Ascending aorta (tissue), 2 donors: ENCODE measurements around the gene PLEKHO2. TPM values are rescaled to one million over a fixed set of nuclear protein-coding genes. Genes with fewer than 3 reads are reported as not detected.

Experiments
- DNase-seq, 2 donors: peaks; one replicate each; pipeline ENCODE4 v3.0.0-alpha.2; 2019; ENCODE audit warnings: low spot score in 2 of 2
- H3K27ac ChIP-seq, 2 donors: fragments of 200-600 bp; sonication (generic); one replicate each; pipeline ENCODE4 v1.5.1; 2016 to 2017; ENCODE audit warnings: mild to moderate bottlenecking in 1 of 2
- H3K27me3 ChIP-seq: fragments of 200-600 bp; sonication (generic); one replicate; pipeline ENCODE4 v1.5.1; 2017
- H3K36me3 ChIP-seq, 2 donors: fragments of 200-600 bp; sonication (generic); one replicate each; pipeline ENCODE4 v1.5.1; 2016
- H3K4me1 ChIP-seq, 2 donors: fragments of 200-600 bp; sonication (generic); one replicate each; pipeline ENCODE4 v1.5.1; 2016 to 2017; ENCODE audit warnings: mild to moderate bottlenecking in 1 of 2
- H3K4me3 ChIP-seq, 2 donors: fragments of 200-600 bp; sonication (generic); one replicate each; pipeline ENCODE4 v1.5.1; 2016 to 2017; ENCODE audit warnings: mild to moderate bottlenecking in 1 of 2
- H3K9me3 ChIP-seq, 2 donors: fragments of 200-600 bp; sonication (generic); one replicate each; pipeline ENCODE4 v1.5.1; 2016
- CTCF ChIP-seq, 3 experiments: fragments of 200-600 bp in 2 of 3; fragments of 450-650 bp in 1 of 3; sonication (generic) in 2 of 3; IDR thresholded peaks; one replicate each; pipeline ENCODE4 v1.5.1; 2016 to 2019; ENCODE audit warnings: antibody characterized with exemption in 3 of 3, mild to moderate bottlenecking in 1 of 3, moderate library complexity in 1 of 3
- intact Hi-C: fragments of 100-400 bp; cut with DNase I; formaldehyde crosslinking; loops from one replicate; pipeline ENCODE4 v1.15.1; 2023
- total RNA-seq: library from RNA; depleted of rRNA; stranded (reverse); fragments of >200 nt; gene quantifications from one replicate; pipeline ENCODE4 v1.1.0, GENCODE V29; 2016

PLEKHO2 gene
- total RNA-seq, 1 donor from 2014 or later, result 41.4 TPM

GRCh38 chr15:64902863-64903262 is 61.1 kb downstream of the PLEKHO2 start:
- no peak overlapping the region for H3K4me3 ChIP-seq
- no peak for DNase-seq
- H3K9me3 ChIP-seq, result peaks cover 7 to 9% of the 10 kb centered on the region in 2 donors
- H3K36me3 ChIP-seq, result no peaks in the 10 kb centered on the region
- no peak overlapping the region for H3K27ac ChIP-seq
- H3K4me1 ChIP-seq, result peaks cover 0 to 2% of the 10 kb centered on the region in 2 donors
- no peak for TF ChIP-seq CTCF (IDR thresholded peaks at IDR 0.05)
- no peaks in the 10 kb centered on the region for H3K27me3 ChIP-seq
- intact Hi-C loops, result no loop called here

GRCh38 chr15:64903326-64903950 is 61.7 kb downstream of the PLEKHO2 start:
- TF ChIP-seq CTCF (IDR thresholded peaks at IDR 0.05), result no peak
- intact Hi-C loops, result no loop called here
- H3K9me3 ChIP-seq, result peaks cover 7 to 9% of the 10 kb centered on the region in 2 donors
- H3K4me1 ChIP-seq, result no peaks in the 10 kb centered on the region
- H3K4me3 ChIP-seq, result no peak overlapping the region
- H3K36me3 ChIP-seq, result no peaks in the 10 kb centered on the region
- H3K27ac ChIP-seq, result no peak overlapping the region
- H3K27me3 ChIP-seq, result no peaks in the 10 kb centered on the region
- DNase-seq, result no peak

- H3K9me3 ChIP-seq, result peaks cover 7 to 9% of the 10 kb centered on the region in 2 donors
- TF ChIP-seq CTCF (IDR thresholded peaks at IDR 0.05), result no peak
- no peak overlapping the region for H3K4me3 ChIP-seq
- H3K4me1 ChIP-seq, result no peaks in the 10 kb centered on the region
- no peaks in the 10 kb centered on the region for H3K27me3 ChIP-seq
- DNase-seq, result no peak
- no peaks in the 10 kb centered on the region for H3K36me3 ChIP-seq
- intact Hi-C loops, result loop anchor here (2.0 kb wide), 1 partner anchor 173 kb away; no protein-coding TSS in a partner anchor
- no peak overlapping the region for H3K27ac ChIP-seq
Measured at GRCh38 chr15:64904189-64904588, 62.5 kb downstream of the PLEKHO2 start.

- Histone ChIP-seq H3K27ac (no peak overlapping the region), H3K36me3 (no peaks in the 10 kb centered on the region), H3K4me1 (no peaks in the 10 kb centered on the region), H3K9me3 (peaks cover 7 to 9% of the 10 kb centered on the region in 2 donors), H3K27me3 (no peaks in the 10 kb centered on the region), H3K4me3 (peak overlapping the region; percentile 29 to 59)
- peak in 1 of 2 donors; percentile 84 for DNase-seq
- intact Hi-C loops, result loop anchor here (2.0 kb wide), 1 partner anchor 174 kb away; no protein-coding TSS in a partner anchor
- TF ChIP-seq CTCF (IDR thresholded peaks at IDR 0.05), result peak; percentile 88 to 90 (median 89)
Measured at GRCh38 chr15:64905119-64905831, 63.6 kb downstream of the PLEKHO2 start.

- no peak for TF ChIP-seq CTCF (IDR thresholded peaks at IDR 0.05)
- Histone ChIP-seq H3K27me3 (no peaks in the 10 kb centered on the region), H3K4me3 (peak overlapping the region in 1 of 2 donors; percentile 59), H3K36me3 (no peaks in the 10 kb centered on the region), H3K9me3 (peaks cover 4 to 7% of the 10 kb centered on the region in 2 donors), H3K27ac (no peak overlapping the region), H3K4me1 (peaks cover 0 to 1% of the 10 kb centered on the region in 2 donors)
- intact Hi-C loops, result loop anchor here (2.0 kb wide), 1 partner anchor 175 kb away; no protein-coding TSS in a partner anchor
- no peak for DNase-seq
Measured at GRCh38 chr15:64905941-64906340, 64.2 kb downstream of the PLEKHO2 start.
